H9 (cell line): Measurements from ENCODE around the gene HSPH1. TPM values are rescaled to one million over a fixed set of nuclear protein-coding genes. Genes with fewer than 3 reads are reported as not detected.

Experiments used
- DNase-seq: peaks from one replicate; pipeline ENCODE4 v3.0.0-alpha.2; 2017
- H2AFZ ChIP-seq: one replicate; pipeline ENCODE4 v1.6.1; 2013; ENCODE audit warnings: mild to moderate bottlenecking, low read length, control low read depth, moderate library complexity
- H2AK5ac ChIP-seq: 2 replicates; pipeline ENCODE4 v1.6.1; 2013; ENCODE audit warnings: low read length, control low read depth, mixed read lengths; ENCODE audit not compliant: insufficient read length
- H2BK120ac ChIP-seq: one replicate; pipeline ENCODE4 v1.6.1; 2013; ENCODE audit warnings: low read depth, mild to moderate bottlenecking, low read length, control low read depth, inconsistent platforms; ENCODE audit not compliant: poor library complexity, severe bottlenecking
- H2BK12ac ChIP-seq: 2 replicates; pipeline ENCODE4 v1.6.1; 2013; ENCODE audit warnings: low read length, control low read depth, mixed read lengths, low read depth; ENCODE audit not compliant: insufficient read length
- H2BK15ac ChIP-seq: 2 replicates; pipeline ENCODE4 v1.6.1; 2013; ENCODE audit warnings: low read depth, low read length, control low read depth
- H2BK20ac ChIP-seq: one replicate; pipeline ENCODE4 v1.6.1; 2013; ENCODE audit warnings: low read depth, mild to moderate bottlenecking, low read length, control low read depth, inconsistent platforms; ENCODE audit not compliant: poor library complexity, severe bottlenecking
- H2BK5ac ChIP-seq: 2 replicates; pipeline ENCODE4 v1.6.1; 2013; ENCODE audit warnings: low read length, control low read depth, mixed read lengths; ENCODE audit not compliant: insufficient read length
- H3K14ac ChIP-seq: 2 replicates; pipeline ENCODE4 v1.6.1; 2013; ENCODE audit warnings: low read length, control low read depth; ENCODE audit not compliant: insufficient read depth
- H3K18ac ChIP-seq: 2 replicates; pipeline ENCODE4 v1.6.1; 2013; ENCODE audit warnings: low read depth, mild to moderate bottlenecking, mixed read lengths, low read length, control low read depth; ENCODE audit not compliant: insufficient read length
- H3K23ac ChIP-seq: 2 replicates; pipeline ENCODE4 v1.6.1; 2013; ENCODE audit warnings: low read length, control low read depth, mixed read lengths, low read depth; ENCODE audit not compliant: insufficient read length
- H3K23me2 ChIP-seq: 2 replicates; pipeline ENCODE4 v1.6.1; 2013; ENCODE audit warnings: low read depth, mild to moderate bottlenecking, mixed read lengths, low read length, control low read depth; ENCODE audit not compliant: insufficient read length, poor library complexity, severe bottlenecking
- H3K27ac ChIP-seq: 2 replicates; pipeline ENCODE4 v1.5.1; 2013; ENCODE audit warnings: low read length, control low read depth, mixed read lengths, low read depth; ENCODE audit not compliant: insufficient read length
- H3K27me3 ChIP-seq: 2 replicates; pipeline ENCODE4 v1.6.1; 2013; ENCODE audit warnings: low read length, control low read depth, inconsistent platforms; ENCODE audit not compliant: insufficient read depth
- H3K4ac ChIP-seq: 2 replicates; pipeline ENCODE4 v1.6.1; 2013; ENCODE audit warnings: low read depth, mild to moderate bottlenecking, control low read depth, inconsistent platforms, low read length, moderate library complexity
- H3K4me1 ChIP-seq: 2 replicates; pipeline ENCODE4 v1.6.1; 2013; ENCODE audit warnings: low read length, control low read depth, inconsistent platforms; ENCODE audit not compliant: insufficient read depth
- H3K4me2 ChIP-seq: 2 replicates; pipeline ENCODE4 v1.6.1; 2013; ENCODE audit warnings: low read length, control low read depth, mixed read lengths; ENCODE audit not compliant: insufficient read length, insufficient read depth
- H3K56ac ChIP-seq: 2 replicates; pipeline ENCODE4 v1.6.1; 2013; ENCODE audit warnings: low read depth, mild to moderate bottlenecking, mixed read lengths, low read length, control low read depth; ENCODE audit not compliant: insufficient read length
- H3K79me1 ChIP-seq: 2 replicates; pipeline ENCODE4 v1.6.1; 2013; ENCODE audit warnings: low read depth, mild to moderate bottlenecking, moderate library complexity, low read length, control low read depth, inconsistent platforms; ENCODE audit not compliant: insufficient read depth, poor library complexity, severe bottlenecking
- H3K79me2 ChIP-seq: 2 replicates; pipeline ENCODE4 v1.6.1; 2013; ENCODE audit warnings: low read length, control low read depth, inconsistent platforms; ENCODE audit not compliant: insufficient read depth
- H3K9ac ChIP-seq: 2 replicates; pipeline ENCODE4 v1.6.1; 2013; ENCODE audit warnings: low read length, control low read depth, mixed read lengths; ENCODE audit not compliant: insufficient read length; ENCODE audit errors: extremely low read depth
- H3K9me3 ChIP-seq: one replicate; pipeline ENCODE4 v1.6.1; 2013; ENCODE audit warnings: low read depth, low read length, inconsistent platforms; ENCODE audit not compliant: control insufficient read depth
- H3T11ph ChIP-seq: one replicate; pipeline ENCODE4 v1.6.1; 2013; ENCODE audit warnings: mild to moderate bottlenecking, low read length, control low read depth, inconsistent platforms
- H4K20me1 ChIP-seq: one replicate; pipeline ENCODE4 v1.6.1; 2013; ENCODE audit not compliant: control insufficient read depth, insufficient read length, insufficient read depth
- H4K5ac ChIP-seq: 2 replicates; pipeline ENCODE4 v1.6.1; 2013; ENCODE audit warnings: low read depth, mild to moderate bottlenecking, mixed read lengths, low read length, control low read depth; ENCODE audit not compliant: insufficient read length
- H4K8ac ChIP-seq: replicated peaks from 2 replicates; pipeline ENCODE4 v1.6.1; 2013; ENCODE audit warnings: low read length, control low read depth, mixed read lengths, low read depth; ENCODE audit not compliant: insufficient read length
- H4K91ac ChIP-seq: 2 replicates; pipeline ENCODE4 v1.6.1; 2013; ENCODE audit warnings: low read depth, mild to moderate bottlenecking, moderate library complexity, mixed read lengths, low read length, control low read depth; ENCODE audit not compliant: insufficient read length
- H3K27ac Mint-ChIP-seq, 3 experiments: 2 replicates in 2 of 3; 3 replicates in 1 of 3; pipeline ENCODE4 v1.8.0; 2020 to 2021; ENCODE audit warnings: mixed read lengths in 3 of 3, mild to moderate bottlenecking in 1 of 3, moderate library complexity in 1 of 3
- H3K27me3 Mint-ChIP-seq: 2 replicates; pipeline ENCODE4 v1.8.0; 2021; ENCODE audit warnings: low read depth, mild to moderate bottlenecking, moderate library complexity, mixed read lengths
- H3K36me3 Mint-ChIP-seq, 3 experiments: 2 replicates in 2 of 3; 3 replicates in 1 of 3; pipeline ENCODE4 v1.8.0; 2020 to 2021; ENCODE audit warnings: low read depth in 3 of 3, mixed read lengths in 3 of 3; ENCODE audit not compliant: insufficient read depth in 1 of 3
- H3K4me1 Mint-ChIP-seq, 2 experiments: 2 replicates each; pipeline ENCODE4 v1.8.0; 2020; ENCODE audit warnings: mixed read lengths in 2 of 2
- H3K4me3 Mint-ChIP-seq, 2 experiments: 2 replicates in 1 of 2; 3 replicates in 1 of 2; pipeline ENCODE4 v1.8.0; 2020 to 2021; ENCODE audit warnings: mild to moderate bottlenecking in 2 of 2, mixed read lengths in 2 of 2, moderate library complexity in 1 of 2
- H3K9me3 Mint-ChIP-seq, 2 experiments: 2 replicates in 1 of 2; 3 replicates in 1 of 2; pipeline ENCODE4 v1.8.0; 2020; ENCODE audit warnings: mild to moderate bottlenecking in 2 of 2, mixed read lengths in 2 of 2, moderate library complexity in 1 of 2
- CTCF ChIP-seq: fragments of 200-600 bp; sonication (generic); conservative IDR thresholded peaks from 3 replicates; pipeline ENCODE4 v1.8.0; 2021; ENCODE audit warnings: antibody characterized with exemption, mild to moderate bottlenecking
- WGBS: extraction: QIAGEN DNeasy Blood & Tissue Kit; methylation state at CpG from one replicate; pipeline ENCODE4 v1.1.7; 2013; ENCODE audit warnings: missing lambda C conversion rate, low lambda C conversion rate, mixed read lengths; ENCODE audit not compliant: insufficient read length; ENCODE audit errors: extremely low coverage; 5-methylcytosine and 5-hydroxymethylcytosine counted together
- total RNA-seq: library from RNA; stranded (reverse); gene quantifications from 2 replicates; pipeline ENCODE4 v1.2.1, GENCODE V29; 2021

HSPH1 gene
- total RNA-seq, 1 experiment from 2014 or later: 141 TPM

- H2AK5ac ChIP-seq: no peak overlapping the region
- H3K4me3 Mint-ChIP-seq: no peak overlapping the region
- no peak overlapping the region for H3K27ac Mint-ChIP-seq
- H3K9ac ChIP-seq: no peak overlapping the region
- no peak overlapping the region for H4K8ac ChIP-seq
- H3K9me3 Mint-ChIP-seq: no peaks in the 10 kb centered on the region
- no CpG with 5 or more reads among the region's 2 CpGs for WGBS
- H3K79me1 ChIP-seq: no peaks in the 10 kb centered on the region
- no peaks in the 10 kb centered on the region for H3K4me1 Mint-ChIP-seq
- no peaks in the 10 kb centered on the region for H3K23me2 ChIP-seq
- peaks cover 57 to 89% (median 69%) of the 10 kb centered on the region in 3 experiments; a peak in 6 of 7 replicates for H3K36me3 Mint-ChIP-seq
- no peaks in the 10 kb centered on the region for H3K27me3 ChIP-seq
- H2BK12ac ChIP-seq: no peak overlapping the region
- H3K27ac ChIP-seq: no peak overlapping the region
- no peak overlapping the region for H2AFZ ChIP-seq
- H3K79me2 ChIP-seq: no peaks in the 10 kb centered on the region
- H2BK15ac ChIP-seq: no peak overlapping the region
- H3K56ac ChIP-seq: no peak overlapping the region
- H3K14ac ChIP-seq: no peak overlapping the region
- H4K91ac ChIP-seq: no peak overlapping the region
- H3K4ac ChIP-seq: no peak overlapping the region
- no peak overlapping the region for H3K23ac ChIP-seq
- H3K4me1 ChIP-seq: no peaks in the 10 kb centered on the region
- H4K20me1 ChIP-seq: no peaks in the 10 kb centered on the region
- no peak overlapping the region for H2BK120ac ChIP-seq
- TF ChIP-seq CTCF: no peak
- no peak overlapping the region for H4K5ac ChIP-seq
- H3K4me2 ChIP-seq: no peak overlapping the region
- H3K27me3 Mint-ChIP-seq: no peaks in the 10 kb centered on the region
- H2BK20ac ChIP-seq: no peak overlapping the region
- no peak for DNase-seq
- H3K18ac ChIP-seq: no peak overlapping the region
- no peaks in the 10 kb centered on the region for H3K9me3 ChIP-seq
- no peak overlapping the region for H2BK5ac ChIP-seq
- H3T11ph ChIP-seq: no peak overlapping the region
Observed at GRCh38 chr13:31149604-31150003, 12.1 kb downstream of the HSPH1 start.
